HG03135 (cell line): ENCODE data around the gene KDM6B.

Experiments
- ATAC-seq: cut with Tn5 transposase; IDR thresholded peaks from one replicate; pipeline ENCODE4 v1.9.1; 2021; ENCODE audit warnings: mild to moderate bottlenecking, moderate library complexity; ENCODE audit not compliant: unreplicated experiment

The KDM6B gene

DNA sequence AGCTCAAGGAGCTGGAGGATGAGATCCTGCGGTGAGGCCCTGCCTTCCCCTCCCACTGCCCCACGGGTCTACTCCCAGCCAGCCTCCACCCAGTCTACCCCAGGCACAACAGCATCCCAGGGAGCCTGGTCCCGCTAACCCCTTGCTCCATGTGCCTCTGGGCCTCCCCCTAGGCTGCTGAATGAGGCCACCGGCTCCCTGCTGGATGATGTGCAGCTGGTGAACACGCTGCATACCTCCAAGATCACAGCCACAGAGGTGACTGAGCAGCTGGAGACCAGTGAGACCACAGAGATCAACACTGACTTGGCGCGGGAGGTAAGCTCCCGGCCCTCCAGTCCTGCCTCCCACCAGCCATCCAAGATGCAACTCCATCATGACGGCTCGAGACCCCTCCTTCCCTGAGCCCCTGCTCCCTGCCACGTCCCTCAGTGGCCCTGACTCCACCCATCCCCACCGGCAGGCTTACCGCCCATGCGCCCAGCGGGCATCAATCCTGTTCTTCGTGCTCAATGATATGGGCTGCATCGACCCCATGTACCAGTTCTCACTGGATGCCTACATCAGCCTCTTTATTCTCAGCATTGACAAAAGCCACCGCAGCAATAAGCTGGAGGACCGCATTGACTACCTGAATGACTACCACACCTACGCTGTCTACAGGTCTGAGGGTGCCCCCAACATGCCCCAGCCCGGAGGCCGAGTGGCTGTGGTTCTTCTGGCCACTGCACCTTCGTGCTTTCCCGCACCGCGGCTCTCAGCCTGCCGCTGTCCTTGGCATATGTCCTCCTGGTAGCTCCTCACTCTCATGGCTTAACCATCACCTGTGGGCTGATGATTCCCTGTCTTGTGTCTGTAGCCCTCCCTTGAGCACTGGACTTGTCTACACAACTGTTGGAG is 15.0 kb upstream of the KDM6B start:
- ATAC-seq = no peak

DNA sequence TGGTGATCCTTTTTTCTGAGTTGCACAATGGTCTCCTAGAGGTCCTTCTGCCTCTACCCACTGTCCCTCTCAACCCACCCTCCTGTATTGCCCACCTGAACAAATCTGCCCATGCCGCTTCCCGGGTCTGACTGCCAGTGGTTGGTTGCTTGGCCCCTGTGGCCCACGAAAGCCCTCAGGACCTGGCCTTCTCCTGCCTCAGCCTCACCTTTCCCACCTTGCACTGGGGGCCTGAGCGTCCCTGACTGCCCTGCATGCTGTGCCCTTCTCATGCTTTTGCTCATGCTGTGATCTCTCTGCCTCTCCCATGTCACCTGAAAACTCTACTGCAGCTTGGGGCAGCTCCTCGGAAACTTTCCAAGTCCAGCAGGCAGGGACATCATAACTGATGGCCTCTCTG is 13.8 kb upstream of the KDM6B start:
- ATAC-seq = no peak

DNA sequence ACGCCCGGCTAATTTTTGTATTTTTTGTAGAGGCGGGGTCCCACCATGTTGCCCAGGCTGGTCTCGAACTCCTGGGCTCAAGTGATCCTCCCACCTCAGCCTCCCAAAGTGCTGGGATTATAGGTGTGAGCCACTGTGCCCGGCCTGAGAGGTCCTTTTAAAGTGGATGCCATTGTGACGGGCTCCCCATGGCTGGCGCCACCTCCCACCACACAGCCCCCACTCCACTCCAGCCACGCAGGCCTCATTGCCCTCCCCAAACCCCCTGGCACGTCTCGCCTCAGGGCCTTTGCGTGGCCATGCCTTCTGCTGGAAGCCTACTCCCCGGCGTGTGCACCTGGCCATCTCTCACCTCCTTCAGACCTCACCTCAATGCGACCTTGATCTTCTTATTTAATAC is 11.9 kb upstream of the KDM6B start:
- ATAC-seq = no peak

DNA sequence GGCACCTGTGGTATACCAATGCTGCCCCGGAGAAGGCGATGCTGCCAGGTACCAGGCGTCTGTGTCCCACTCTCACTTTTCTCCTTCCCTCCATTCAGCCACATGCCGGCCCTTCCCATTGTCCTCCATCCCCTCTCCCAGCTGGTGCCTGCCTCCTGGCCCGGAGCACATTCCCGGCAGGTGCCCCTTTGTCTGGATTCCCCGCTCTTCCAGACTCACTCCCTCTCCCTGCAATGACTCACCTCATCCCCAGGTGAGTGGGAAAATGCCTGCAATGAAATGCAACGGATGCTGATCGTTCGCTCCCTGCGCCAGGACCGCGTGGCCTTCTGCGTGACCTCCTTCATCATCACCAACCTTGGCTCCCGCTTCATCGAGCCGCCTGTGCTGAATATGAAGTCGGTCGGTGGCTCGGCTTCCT is 10.4 kb upstream of the KDM6B start:
- ATAC-seq = no peak

DNA sequence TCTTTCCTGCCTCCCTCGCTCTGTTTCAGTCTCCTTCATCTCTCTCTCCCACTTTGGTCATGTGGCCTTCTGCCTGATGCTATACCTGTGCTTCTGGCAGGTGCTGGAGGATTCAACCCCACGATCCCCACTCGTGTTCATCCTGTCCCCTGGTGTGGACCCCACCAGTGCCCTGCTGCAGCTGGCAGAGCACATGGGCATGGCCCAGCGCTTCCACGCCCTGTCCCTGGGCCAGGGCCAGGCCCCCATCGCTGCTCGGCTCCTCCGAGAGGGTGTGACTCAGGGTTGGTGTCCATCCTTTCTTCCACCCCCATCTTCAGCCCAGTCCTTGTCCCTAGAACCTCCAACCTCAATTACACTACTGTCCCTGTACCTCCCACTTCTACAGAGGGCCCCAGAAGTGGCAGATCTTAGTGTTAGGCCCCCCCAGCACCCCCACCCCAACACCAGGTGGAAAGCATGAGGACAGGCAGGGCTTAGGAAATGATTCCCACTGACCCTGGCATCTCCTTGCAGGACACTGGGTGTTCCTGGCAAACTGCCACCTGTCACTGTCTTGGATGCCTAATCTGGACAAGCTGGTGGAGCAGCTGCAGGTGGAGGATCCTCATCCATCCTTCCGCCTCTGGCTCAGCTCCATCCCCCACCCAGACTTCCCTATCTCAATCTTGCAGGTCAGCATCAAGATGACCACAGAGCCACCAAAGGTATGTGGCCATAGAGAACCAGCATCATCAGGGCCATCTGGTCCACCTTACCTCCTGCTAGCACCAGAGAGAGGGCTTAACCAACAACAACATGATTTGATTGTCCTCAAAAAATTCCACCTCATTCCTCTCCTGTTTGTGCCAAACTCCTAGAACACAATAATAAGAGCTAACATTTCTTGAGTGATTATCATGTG is 9.7 kb upstream of the KDM6B start:
- no peak for ATAC-seq

DNA sequence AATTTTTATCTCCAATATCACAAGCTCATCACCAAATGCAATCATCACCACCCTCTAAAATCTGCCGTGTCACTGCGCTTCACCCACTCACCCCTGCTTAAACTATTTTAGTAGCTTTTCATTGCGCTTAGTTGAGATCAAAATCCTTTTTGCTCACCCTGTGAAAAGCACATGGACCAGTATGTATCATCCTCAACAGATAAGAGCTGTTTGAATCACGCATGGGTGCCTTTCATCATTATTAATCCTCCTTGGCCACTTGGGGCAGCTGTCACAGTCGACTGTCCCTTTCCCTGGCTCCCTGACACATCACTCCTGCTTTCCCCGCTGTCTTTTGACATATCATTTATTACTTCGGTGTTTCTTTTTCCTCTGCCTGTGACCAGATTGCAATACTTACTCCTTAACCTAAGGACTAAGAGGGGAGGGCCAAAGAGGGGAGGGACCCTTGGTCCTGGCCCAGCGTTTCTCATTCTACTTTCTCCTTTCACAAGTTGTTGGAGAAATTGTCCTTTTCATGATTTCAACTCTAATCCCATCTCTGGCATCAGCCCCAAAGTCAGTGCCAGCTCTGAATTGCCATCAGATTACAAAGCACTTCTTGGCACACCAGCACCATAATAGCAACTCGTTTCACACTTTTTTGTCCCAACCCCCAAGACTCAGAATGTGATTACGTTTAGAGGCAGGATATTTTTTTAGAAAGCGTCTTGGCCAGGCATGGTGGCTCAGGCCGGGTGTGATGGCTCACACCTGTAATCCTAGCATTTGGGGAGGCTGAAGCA is 8.6 kb upstream of the KDM6B start:
- ATAC-seq = no peak

DNA sequence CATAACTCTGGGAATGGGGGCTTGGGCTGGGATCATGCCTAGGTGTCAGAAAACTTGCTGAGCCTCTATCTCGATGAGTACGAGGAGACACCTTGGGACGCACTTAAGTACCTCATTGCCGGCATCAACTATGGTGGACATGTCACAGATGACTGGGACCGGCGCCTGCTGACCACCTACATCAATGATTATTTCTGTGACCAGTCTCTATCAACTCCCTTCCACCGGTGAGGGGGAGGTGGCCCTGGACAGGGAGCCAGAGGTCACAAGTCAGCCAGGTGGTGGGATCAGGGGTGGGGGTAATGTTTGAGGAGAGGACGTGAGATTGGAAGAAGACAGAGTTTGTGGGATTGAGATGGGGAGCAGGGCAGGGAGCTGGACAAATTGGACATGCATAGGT is 3.4 kb upstream of the KDM6B start:
- no peak for ATAC-seq

DNA sequence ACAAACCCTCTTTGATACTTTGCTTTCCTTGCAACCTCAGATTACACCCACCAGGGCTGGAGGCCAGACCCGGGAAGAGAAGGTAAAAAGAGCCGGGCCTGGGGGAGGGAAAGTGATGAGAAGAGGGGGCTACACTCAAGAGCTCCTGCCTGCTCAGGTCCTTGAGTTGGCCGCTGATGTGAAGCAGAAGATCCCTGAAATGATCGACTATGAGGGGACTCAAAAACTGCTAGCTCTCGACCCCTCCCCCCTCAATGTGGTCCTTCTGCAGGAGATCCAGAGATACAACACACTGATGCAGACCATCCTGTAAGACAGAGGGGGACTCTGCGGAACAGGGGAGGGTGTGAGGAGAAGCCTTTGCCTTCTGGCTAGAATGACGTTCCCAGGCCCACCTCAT is 2.8 kb upstream of the KDM6B start:
- ATAC-seq = no peak

DNA sequence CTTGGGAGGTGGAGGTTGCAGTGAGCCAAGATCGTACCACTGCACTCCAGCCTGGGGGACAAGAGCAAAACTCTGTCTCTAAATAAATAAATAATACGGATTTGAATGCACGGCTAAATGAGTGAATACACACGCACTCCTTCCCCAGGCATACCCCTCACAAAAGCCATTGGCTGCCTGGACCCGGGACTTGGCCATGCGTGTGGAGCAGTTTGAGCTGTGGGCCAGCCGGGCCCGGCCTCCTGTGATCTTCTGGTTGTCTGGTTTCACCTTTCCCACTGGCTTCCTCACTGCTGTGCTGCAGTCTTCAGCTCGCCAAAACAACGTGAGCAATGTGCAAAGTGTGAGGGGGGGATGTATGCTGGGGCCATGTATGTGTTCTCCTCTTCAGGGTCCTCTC is 1.6 kb upstream of the KDM6B start:
- ATAC-seq = no peak

DNA sequence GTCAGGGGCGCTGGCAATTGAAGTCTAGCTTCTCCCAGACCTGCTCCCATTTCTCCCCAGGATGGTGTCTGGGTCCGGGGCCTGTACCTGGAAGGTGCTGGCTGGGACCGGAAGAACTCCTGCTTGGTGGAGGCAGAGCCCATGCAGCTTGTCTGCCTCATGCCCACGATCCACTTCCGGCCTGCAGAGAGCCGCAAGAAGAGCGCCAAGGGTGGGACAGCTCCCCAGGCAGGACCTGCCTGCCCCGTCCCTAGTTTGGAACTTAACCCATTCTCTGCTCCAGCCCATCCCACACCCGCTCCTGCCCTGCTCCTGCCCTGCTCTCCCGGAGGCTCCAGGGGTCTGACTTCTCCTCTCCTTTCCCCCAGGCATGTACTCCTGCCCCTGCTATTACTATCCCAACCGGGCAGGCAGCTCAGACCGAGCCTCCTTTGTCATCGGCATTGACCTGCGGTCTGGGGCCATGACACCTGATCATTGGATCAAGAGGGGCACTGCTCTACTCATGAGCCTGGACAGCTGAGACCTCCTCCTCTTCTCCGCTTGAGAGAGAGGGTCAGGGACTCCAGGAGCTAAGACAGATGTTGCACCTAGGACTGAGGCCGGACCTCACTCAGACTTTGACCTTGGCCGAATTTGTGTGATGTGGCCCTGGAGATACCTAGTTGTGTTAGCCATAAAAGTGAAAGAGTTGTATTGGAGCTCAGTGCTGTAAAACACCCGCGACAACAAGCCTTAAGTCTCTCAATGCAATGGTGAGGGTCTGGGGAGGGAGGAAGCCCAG is 814 bp upstream of the KDM6B start:
- ATAC-seq = no peak

DNA sequence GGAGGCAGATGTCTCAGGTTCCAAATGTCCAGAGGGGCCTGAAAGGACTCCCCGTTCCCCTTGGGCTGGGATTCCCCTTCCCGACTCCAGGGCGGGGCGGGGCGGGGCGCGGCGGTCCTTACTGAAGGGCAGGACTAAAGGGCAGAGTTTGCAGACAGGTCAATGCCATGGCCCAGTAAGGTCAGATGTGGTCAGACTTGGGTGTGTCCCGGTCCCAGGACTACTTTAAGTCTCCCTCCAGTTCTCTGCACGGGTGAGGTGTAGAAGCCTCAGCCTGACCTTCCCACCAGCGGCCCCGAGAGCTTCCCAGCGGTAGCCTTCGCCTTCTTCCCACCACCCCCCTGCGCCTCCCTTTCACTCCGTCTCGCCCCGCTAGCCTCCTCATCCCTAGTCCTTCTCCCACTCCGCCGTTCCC is 532 bp downstream of the KDM6B start:
- ATAC-seq = no peak

DNA sequence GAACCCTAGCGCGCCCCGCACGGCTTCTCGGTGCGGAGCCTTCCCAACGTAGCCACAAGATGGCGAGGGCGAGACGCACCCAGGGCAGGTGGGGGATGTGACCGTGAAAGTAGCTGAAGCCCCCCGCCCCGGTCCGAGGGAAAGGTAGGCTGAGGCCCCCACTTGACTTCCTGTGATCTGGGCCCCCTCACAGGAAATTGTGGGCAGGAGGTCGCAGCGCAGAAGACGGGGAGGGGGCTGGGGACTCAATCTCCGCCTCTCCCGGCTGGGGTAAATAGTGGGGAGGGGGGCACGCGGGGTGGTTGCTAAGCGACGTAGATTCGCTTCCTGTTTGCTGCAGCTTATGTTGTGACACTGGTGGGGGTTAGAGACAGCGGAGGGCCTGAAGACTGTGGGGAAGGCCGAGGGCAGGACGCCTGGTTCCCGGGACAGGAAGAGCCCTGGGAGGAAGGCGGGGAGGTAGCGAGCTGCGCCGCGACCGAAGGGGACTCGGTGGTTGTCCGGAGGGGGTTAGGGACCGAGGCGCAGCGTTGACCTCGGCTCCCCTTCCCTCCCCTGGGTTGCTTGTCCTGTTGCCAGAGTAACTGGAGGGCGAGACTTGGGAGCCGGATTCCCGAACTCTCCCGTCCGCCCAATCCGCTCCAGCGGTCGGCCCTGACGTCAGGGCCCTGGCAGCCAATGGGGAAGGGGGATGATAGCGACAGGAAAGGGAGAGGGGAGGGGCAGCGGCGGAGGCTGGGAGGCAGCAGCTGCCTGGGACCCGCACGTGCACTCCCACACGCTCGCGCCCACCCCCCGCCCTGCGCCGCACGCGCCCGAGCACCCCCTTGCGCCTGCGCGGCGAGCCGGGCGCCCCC is 1.2 kb downstream of the KDM6B start:
- peak; percentile 33 for ATAC-seq

DNA sequence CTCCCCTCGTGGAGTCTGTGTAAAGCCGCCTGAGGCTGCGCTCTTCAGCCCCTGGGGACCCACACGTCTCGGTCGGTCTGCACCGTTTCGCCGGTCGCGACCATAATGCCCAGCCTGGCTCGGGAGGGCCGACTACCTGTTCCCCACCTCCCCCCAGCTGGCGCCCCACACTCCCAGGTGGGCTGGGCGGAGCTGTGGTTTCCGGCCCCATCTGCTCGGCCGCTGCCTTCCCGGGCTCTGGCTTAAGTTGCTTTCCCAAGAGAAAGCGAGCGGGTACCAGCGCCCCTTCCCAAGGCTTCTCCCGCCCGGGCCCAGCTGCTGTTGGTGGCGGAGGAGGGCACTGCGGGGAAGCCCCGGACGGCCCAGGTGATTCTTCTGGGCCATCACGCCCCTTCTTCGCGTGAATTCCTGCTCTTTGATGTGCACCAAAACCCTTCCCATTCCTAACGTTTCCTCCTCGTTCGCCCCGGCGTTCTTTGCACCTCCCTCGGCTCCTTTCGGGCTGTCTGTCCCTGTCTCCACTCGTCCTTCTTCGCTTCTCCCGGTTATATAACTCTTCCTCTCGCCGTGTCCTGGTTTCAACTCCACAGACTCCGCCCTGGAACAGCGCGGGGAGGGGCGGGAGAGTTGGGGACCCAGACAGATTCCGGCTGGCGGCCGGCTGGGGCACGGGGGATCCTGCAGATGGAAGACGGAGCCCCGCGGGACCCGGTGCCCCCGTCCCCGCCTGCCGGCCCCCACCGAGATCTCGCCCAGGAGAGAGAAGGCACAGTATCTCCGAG is 2.0 kb downstream of the KDM6B start:
- peak; percentile 26 for ATAC-seq

DNA sequence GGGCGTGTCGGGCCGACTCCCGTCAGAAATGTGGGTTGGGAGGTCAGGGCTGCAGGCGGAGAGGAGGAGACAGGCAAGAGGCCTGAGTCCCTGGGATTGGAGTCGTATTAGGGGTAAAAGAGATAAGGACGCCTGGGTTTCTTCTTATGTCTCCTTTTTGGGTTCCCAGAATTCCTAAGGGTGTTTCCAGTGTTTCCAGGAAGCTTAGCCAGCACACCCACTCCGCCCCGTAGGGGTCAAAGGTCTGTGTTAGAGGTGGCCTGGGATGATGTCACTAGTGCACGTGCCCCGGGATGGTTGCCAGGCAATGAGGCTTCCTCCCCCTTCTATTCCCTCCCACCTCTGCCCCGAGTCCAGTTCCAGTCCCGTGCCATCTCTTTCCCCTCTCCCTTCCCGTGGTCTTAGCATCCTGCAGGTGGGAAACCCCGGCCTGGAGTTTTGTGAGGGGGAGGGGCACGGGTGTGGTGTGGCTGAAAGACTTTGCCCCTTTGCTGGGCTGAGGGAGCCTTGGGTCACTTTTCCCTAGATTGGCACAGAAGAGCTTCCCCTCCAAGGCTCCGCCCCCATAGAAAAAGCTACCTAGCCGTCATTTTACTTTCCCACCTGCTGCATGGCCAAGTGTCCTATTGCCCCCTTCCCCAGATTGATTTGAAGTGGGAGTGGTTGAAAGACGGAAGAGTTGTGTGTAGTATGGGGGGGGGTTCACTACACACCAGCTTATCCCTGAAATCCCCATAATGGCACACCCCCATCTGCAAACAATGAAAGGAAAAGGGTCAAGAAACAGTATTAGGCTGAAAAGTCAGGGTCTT is 2.8 kb downstream of the KDM6B start:
- ATAC-seq = no peak

DNA sequence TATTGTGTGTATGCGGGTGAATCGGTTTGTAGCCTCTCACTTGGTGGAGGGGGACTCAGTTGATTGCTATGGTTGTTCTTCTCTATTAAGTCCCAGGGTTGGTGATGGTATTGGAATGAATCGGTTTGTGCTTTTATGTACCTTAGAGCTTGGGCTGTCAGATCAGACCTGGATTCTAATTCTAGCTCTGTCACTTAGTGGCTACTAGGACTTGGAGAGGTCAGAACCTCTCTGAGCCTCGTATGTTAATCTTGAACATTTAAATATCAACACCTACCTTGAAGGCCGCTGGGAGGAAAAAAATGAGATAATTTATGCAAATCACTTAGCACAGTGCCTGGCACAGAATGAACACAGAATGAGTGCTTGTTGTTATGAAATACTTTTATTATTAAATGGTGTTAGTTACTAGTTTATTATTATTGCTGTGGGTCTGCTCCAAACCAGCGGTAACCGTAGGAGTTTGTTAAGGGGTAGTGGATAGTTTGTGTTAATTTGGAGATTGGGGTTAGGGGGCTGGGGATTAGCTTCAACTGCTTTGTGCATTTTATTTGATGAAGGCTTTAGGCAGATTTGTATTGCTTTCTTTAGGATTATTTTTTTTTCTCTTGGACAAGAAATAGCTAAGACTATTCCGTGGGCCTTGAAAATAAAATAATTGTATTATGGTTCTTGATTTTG is 3.5 kb downstream of the KDM6B start:
- ATAC-seq = no peak

DNA sequence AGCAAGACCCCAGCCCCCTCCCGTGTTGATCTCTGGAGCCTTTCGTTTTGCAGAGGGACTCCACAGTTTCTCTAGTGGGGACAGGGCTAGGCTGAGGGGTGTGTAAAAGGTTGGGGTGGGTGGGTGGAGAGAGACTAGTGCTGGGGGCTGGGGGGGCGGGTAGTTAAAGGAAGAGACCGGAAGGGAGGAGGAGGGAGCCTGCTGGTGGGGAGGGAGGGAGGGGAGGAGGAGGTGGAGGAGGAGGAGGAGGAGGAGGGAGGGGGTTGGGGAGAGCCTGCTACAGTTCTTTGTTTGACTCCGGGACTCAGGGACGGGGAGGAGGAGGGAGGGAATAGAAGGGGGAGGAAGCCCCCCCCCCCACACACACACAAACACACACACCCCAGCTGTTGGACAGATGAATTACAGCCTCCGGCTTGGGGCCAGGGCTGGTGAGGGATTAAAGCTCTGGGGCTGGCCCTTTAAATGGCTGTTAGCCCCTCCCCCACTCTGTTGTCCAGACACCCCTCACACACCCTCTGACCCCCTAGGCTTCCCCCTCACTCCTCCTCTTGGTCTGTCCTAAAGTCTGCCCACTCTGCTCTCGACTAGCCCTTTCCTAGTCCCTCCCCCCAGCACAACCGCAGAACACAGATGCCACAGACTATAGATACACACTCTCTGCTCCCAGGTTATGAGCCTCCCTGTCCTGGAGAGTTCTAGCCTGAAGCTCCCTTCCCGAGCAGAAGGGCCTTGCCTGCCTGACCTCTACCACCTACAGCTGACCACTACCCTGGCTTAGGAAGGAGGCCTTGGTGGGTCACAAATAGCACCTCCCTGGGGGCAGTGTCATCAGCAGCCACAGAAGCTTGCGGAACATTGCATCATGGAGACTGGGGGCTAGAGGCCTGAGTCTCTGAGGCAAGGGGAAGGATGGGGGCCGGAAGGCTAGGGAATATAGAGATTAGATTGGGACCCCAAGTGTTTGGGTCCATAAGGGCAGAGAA is 4.4 kb downstream of the KDM6B start:
- ATAC-seq = no peak
